ENCODE measurements around the gene MAGEH1. TPM values are rescaled to one million over a fixed set of nuclear protein-coding genes. Genes with fewer than 3 reads are reported as not detected.
A peak's percentile ranks its signal among the peaks of the same experiment; 100 is the strongest.
"Not testable (repeated sequence)": the region's sequence is repeated elsewhere in the genome, so short reads cannot be mapped to it uniquely, and the experiment has no call there.

MAGEH1 gene
- polyA plus RNA-seq (ENCODE audit: insufficient read length in 3 of 3), result 10 to 100 TPM; 64.1 to 75.0 (median 66.5) TPM
- long read RNA-seq, donor 1, transcript MAGEH1-201 (1 exons, 1,462 nt), result major isoform, 68 of 68 reads
- long read RNA-seq, donor 1, partial matches to known transcripts, result 0 of 68 reads
- long read RNA-seq, donor 1, other reads (novel, unspliced or antisense), result 0 of 68 reads
- long read RNA-seq, donor 2, transcript MAGEH1-201 (1 exons, 1,462 nt), result major isoform, 64 of 64 reads
- long read RNA-seq, donor 2, partial matches to known transcripts, result 0 of 64 reads
- long read RNA-seq, donor 2, other reads (novel, unspliced or antisense), result 0 of 64 reads
- long read RNA-seq, donor 3, transcript MAGEH1-201 (1 exons, 1,462 nt), result major isoform, 128 of 128 reads
- long read RNA-seq, donor 3, partial matches to known transcripts, result 0 of 128 reads
- long read RNA-seq, donor 3, other reads (novel, unspliced or antisense), result 0 of 128 reads
- long read RNA-seq, donor 4, transcript MAGEH1-201 (1 exons, 1,462 nt), result major isoform, 75 of 75 reads
- long read RNA-seq, donor 4, partial matches to known transcripts, result 0 of 75 reads
- long read RNA-seq, donor 4, other reads (novel, unspliced or antisense), result 0 of 75 reads
- long read RNA-seq, donor 5, transcript MAGEH1-201 (1 exons, 1,462 nt), result major isoform, 176 of 176 reads
- long read RNA-seq, donor 5, partial matches to known transcripts, result 0 of 176 reads
- long read RNA-seq, donor 5, other reads (novel, unspliced or antisense), result 0 of 176 reads
- long read RNA-seq, donor 6, transcript MAGEH1-201 (1 exons, 1,462 nt), result major isoform, 64 of 64 reads
- long read RNA-seq, donor 6, partial matches to known transcripts, result 0 of 64 reads
- long read RNA-seq, donor 6, other reads (novel, unspliced or antisense), result 0 of 64 reads
- long read RNA-seq, donor 7, transcript MAGEH1-201 (1 exons, 1,462 nt), result major isoform, 135 of 135 reads
- long read RNA-seq, donor 7, partial matches to known transcripts, result 0 of 135 reads
- long read RNA-seq, donor 7, other reads (novel, unspliced or antisense), result 0 of 135 reads
- long read RNA-seq, donor 8, transcript MAGEH1-201 (1 exons, 1,462 nt), result major isoform, 155 of 155 reads
- long read RNA-seq, donor 8, partial matches to known transcripts, result 0 of 155 reads
- long read RNA-seq, donor 8, other reads (novel, unspliced or antisense), result 0 of 155 reads
- long read RNA-seq, donor 9, transcript MAGEH1-201 (1 exons, 1,462 nt), result major isoform, 103 of 103 reads
- long read RNA-seq, donor 9, partial matches to known transcripts, result 0 of 103 reads
- long read RNA-seq, donor 9, other reads (novel, unspliced or antisense), result 0 of 103 reads
- long read RNA-seq, donor 10, transcript MAGEH1-201 (1 exons, 1,462 nt), result major isoform, 117 of 117 reads
- long read RNA-seq, donor 10, partial matches to known transcripts, result 0 of 117 reads
- long read RNA-seq, donor 10, other reads (novel, unspliced or antisense), result 0 of 117 reads
- long read RNA-seq, donor 11, transcript MAGEH1-201 (1 exons, 1,462 nt), result major isoform, 69 of 69 reads
- long read RNA-seq, donor 11, partial matches to known transcripts, result 0 of 69 reads
- long read RNA-seq, donor 11, other reads (novel, unspliced or antisense), result 0 of 69 reads
- long read RNA-seq, donor 12, transcript MAGEH1-201 (1 exons, 1,462 nt), result major isoform, 41 of 41 reads
- long read RNA-seq, donor 12, partial matches to known transcripts, result 0 of 41 reads
- long read RNA-seq, donor 12, other reads (novel, unspliced or antisense), result 0 of 41 reads
- long read RNA-seq, donor 13, transcript MAGEH1-201 (1 exons, 1,462 nt), result major isoform, 167 of 167 reads
- long read RNA-seq, donor 13, partial matches to known transcripts, result 0 of 167 reads
- long read RNA-seq, donor 13, other reads (novel, unspliced or antisense), result 0 of 167 reads
- long read RNA-seq, donor 14, transcript MAGEH1-201 (1 exons, 1,462 nt), result major isoform, 88 of 88 reads
- long read RNA-seq, donor 14, partial matches to known transcripts, result 0 of 88 reads
- long read RNA-seq, donor 14, other reads (novel, unspliced or antisense), result 0 of 88 reads
- long read RNA-seq, donor 15, transcript MAGEH1-201 (1 exons, 1,462 nt), result major isoform, 53 of 53 reads
- long read RNA-seq, donor 15, partial matches to known transcripts, result 0 of 53 reads
- long read RNA-seq, donor 15, other reads (novel, unspliced or antisense), result 0 of 53 reads
- long read RNA-seq, donor 16, transcript MAGEH1-201 (1 exons, 1,462 nt), result major isoform, 222 of 222 reads
- long read RNA-seq, donor 16, partial matches to known transcripts, result 0 of 222 reads
- long read RNA-seq, donor 16, other reads (novel, unspliced or antisense), result 0 of 222 reads

- DNase-seq (ENCODE audit: extremely low read depth in 1 of 11, low read depth in 9 of 11, low spot score in 4 of 11), result peak; percentile 35 to 85 (median 74)
These were observed at the start of gene MAGEH1 for GRCh38 chrX:55451990-55452832. Gene MAGEH1, plus strand, starts transcription at chrX:55452127. Its CDS starts 248 bp downstream, at chrX:55452375.

GRCh38 chrX:55427079-55427478 lies 24.8 kb upstream of the MAGEH1 start:
- DNase-seq (ENCODE audit: extremely low read depth in 1 of 11, low read depth in 9 of 11, low spot score in 4 of 11), result not testable (repeated sequence)

- DNase-seq (ENCODE audit: extremely low read depth in 1 of 11, low read depth in 9 of 11, low spot score in 4 of 11), result not testable (repeated sequence)
These were observed 8.5 kb upstream of the MAGEH1 start for GRCh38 chrX:55443468-55443867.

- DNase-seq (ENCODE audit: extremely low read depth in 1 of 11, low read depth in 9 of 11, low spot score in 4 of 11), result no peak
These were observed 1.7 kb upstream of the MAGEH1 start for GRCh38 chrX:55450259-55450658.

GRCh38 chrX:55451141-55451540 lies 786 bp upstream of the MAGEH1 start:
- DNase-seq (ENCODE audit: extremely low read depth in 1 of 11, low read depth in 9 of 11, low spot score in 4 of 11), result no peak

- no peak for DNase-seq (ENCODE audit: extremely low read depth in 1 of 11, low read depth in 9 of 11, low spot score in 4 of 11)
These were observed 319 bp upstream of the MAGEH1 start for GRCh38 chrX:55451626-55451989.

- DNase-seq (ENCODE audit: extremely low read depth in 1 of 11, low read depth in 9 of 11, low spot score in 4 of 11), result no peak
These were observed 852 bp downstream of the MAGEH1 start for GRCh38 chrX:55452833-55453124.

- not testable (repeated sequence) for DNase-seq (ENCODE audit: extremely low read depth in 1 of 11, low read depth in 9 of 11, low spot score in 4 of 11)
These were observed 3.8 kb downstream of the MAGEH1 start for GRCh38 chrX:55455708-55456107.

GRCh38 chrX:55459426-55459825 lies 7.5 kb downstream of the MAGEH1 start:
- not testable (repeated sequence) for DNase-seq (ENCODE audit: extremely low read depth in 1 of 11, low read depth in 9 of 11, low spot score in 4 of 11)

GRCh38 chrX:55459926-55460325 lies 8.0 kb downstream of the MAGEH1 start:
- not testable (repeated sequence) for DNase-seq (ENCODE audit: extremely low read depth in 1 of 11, low read depth in 9 of 11, low spot score in 4 of 11)

GRCh38 chrX:55464050-55464449 lies 12.1 kb downstream of the MAGEH1 start:
- not testable (repeated sequence) for DNase-seq (ENCODE audit: extremely low read depth in 1 of 11, low read depth in 9 of 11, low spot score in 4 of 11)

- DNase-seq (ENCODE audit: extremely low read depth in 1 of 11, low read depth in 9 of 11, low spot score in 4 of 11), result not testable (repeated sequence)
These were observed 13.2 kb downstream of the MAGEH1 start for GRCh38 chrX:55465108-55465507.

GRCh38 chrX:55465791-55466190 lies 13.9 kb downstream of the MAGEH1 start:
- not testable (repeated sequence) for DNase-seq (ENCODE audit: extremely low read depth in 1 of 11, low read depth in 9 of 11, low spot score in 4 of 11)

- not testable (repeated sequence) for DNase-seq (ENCODE audit: extremely low read depth in 1 of 11, low read depth in 9 of 11, low spot score in 4 of 11)
These were observed 28.0 kb downstream of the MAGEH1 start for GRCh38 chrX:55479956-55480355.

- no peak for DNase-seq (ENCODE audit: extremely low read depth in 1 of 11, low read depth in 9 of 11, low spot score in 4 of 11)
These were observed 28.6 kb downstream of the MAGEH1 start for GRCh38 chrX:55480390-55481062.

- no peak for DNase-seq (ENCODE audit: extremely low read depth in 1 of 11, low read depth in 9 of 11, low spot score in 4 of 11)
These were observed 33.0 kb downstream of the MAGEH1 start for GRCh38 chrX:55484948-55485347.
